Activated CD4-positive, CD25-positive, alpha-beta regulatory T cell treated with anti-CD3 and anti-CD28 coated beads, Interleukin-2, amount 50 U/mL, for 72 hours (primary cell): ENCODE measurements around the gene TNFAIP8.
"Not testable (repeated sequence)": the region's sequence is repeated elsewhere in the genome, so short reads cannot be mapped to it uniquely, and the experiment has no call there.

Experiments used
- DNase-seq: peaks from one replicate; pipeline ENCODE4 v3.0.0; 2021

TNFAIP8 gene

GRCh38 chr5:119428166-119428565 is 72.3 kb downstream of the TNFAIP8 start:
- DNase-seq = not testable (repeated sequence)

DNA sequence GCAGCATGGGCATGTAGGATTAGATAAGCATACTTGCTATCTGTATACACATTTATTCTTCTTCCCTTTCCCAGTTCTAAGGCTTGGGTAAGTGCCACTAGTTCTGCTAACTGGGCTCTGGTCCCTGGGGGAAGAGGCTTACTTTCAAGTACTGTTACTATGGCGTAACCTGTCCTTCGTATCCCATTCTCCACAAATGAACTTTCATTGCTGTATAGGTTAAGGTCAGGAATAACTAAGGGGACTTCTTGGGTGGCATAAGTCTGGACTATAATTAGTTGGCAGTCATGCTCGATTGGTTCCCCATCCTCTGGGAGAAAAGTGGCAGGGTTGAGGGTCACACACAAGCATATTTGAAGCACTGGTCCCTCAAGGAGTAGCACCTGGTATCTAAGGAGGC is 72.8 kb downstream of the TNFAIP8 start:
- not testable (repeated sequence) for DNase-seq

DNA sequence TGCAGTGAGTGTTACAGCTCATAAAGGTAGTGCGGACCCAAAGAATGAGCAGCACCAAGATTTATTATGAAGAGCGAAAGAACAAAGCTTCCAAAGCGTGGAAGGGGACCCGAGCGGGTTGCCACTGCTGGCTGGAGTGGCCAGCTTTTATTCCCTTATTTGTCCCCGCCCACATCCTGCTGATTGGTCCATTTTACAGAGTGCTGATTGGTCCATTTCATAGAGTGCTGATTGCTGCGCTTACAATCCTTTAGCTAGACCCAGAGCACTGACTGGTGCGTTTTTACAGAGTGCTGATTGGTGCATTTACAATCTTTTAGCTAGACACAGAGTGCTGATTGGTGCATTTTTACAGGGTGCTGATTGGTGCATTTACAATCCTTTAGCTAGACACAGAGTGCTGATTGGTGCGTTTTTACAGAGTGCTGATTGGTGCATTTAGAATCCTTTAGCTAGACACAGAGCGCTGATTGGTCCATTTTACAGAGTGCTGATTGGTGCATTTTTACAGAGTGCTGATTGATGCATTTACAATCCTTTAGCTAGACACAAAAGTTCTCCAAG is 76.9 kb downstream of the TNFAIP8 start:
- DNase-seq = not testable (repeated sequence)

DNA sequence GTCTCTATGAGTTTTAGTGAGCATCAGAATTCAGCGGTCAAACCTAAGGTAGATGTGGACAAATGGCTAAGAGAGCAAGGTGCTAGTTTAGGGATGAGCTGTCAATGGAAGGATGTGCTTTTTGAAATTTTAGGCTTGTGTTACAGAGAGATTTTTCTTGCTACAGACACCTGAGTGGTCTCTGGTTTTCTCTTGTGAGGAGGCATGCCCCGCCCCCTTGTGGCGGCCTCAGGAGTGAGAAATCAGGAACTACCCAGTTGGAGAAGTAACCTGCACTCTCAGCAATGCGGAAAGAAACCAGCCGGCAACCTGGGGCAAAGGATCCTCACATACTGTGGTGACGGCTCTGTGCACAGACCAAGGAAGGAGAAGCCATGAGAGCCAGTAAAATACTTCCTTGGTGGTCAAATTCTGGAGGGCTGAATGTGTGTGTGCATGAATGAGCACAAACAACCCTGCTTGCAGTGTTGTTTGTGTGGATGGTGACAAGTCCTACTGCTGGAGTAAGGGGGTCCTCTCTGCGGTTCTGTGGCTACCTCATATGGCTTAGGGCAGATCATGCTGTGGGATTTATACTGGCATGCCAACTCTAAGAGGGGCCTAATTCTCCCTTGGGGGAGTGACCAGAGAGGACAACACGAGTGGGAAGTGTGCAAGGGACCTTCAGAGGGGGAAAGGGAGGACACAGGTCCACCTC is 79.8 kb downstream of the TNFAIP8 start:
- DNase-seq = peak; percentile 57

- DNase-seq = not testable (repeated sequence)
These were observed 82.2 kb downstream of the TNFAIP8 start for GRCh38 chr5:119437785-119438586.

DNA sequence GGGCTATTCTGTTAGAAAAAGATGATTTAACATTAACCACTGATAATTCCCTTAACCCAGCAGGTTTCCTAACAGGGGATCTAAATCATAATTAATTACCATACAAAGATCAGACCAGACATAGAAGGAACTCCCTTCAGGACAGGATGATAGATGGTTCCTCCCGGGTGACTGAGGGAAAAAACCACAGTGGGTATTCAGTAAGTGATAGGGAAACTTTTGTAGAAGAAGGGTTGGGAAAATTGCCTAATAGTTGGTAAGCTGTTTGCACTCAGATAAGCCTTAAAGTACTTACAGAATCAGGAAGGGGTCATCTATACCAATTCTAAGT is 82.7 kb downstream of the TNFAIP8 start:
- DNase-seq = not testable (repeated sequence)

GRCh38 chr5:119439140-119439631 is 83.4 kb downstream of the TNFAIP8 start:
- DNase-seq = no peak

DNA sequence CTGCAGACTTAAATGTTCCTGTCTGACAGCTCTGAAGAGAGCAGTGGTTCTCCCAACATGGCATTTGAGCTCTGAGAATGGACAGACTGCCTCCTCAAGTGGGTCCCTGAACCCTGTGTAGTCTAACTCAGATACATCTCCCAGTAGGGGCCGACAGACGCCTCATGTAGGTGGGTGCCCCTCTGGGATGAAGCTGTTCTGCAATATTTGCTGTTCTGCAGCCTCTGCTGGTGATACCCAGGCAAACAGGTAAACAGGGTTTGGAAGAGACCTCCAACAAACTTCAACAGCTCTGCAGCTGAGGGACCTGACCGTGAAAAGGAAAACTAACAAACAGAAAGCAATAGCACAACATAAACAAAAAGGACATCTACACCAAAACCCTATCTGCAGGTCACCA is 83.8 kb downstream of the TNFAIP8 start:
- not testable (repeated sequence) for DNase-seq

DNA sequence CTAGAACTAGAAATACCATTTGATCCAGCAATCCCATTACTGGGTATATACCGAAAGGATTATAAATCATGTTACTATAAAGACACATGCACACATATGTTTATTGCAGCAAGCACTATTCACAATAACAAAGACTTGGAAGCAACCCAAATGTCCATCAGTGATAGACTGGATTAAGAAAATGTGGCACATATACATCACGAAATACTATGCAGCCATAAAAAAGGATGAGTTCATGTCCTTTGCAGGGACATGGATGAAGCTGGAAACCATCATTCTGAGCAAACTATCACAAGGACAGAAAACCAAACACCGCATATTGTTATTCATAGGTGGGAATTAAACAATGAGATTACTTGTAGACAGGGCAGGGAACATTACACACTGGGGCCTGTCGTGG is 88.8 kb downstream of the TNFAIP8 start:
- DNase-seq = not testable (repeated sequence)

- DNase-seq = no peak
These were observed 89.7 kb downstream of the TNFAIP8 start for GRCh38 chr5:119445544-119445943.
